ENCODE data around the gene CALR3.

DNA sequence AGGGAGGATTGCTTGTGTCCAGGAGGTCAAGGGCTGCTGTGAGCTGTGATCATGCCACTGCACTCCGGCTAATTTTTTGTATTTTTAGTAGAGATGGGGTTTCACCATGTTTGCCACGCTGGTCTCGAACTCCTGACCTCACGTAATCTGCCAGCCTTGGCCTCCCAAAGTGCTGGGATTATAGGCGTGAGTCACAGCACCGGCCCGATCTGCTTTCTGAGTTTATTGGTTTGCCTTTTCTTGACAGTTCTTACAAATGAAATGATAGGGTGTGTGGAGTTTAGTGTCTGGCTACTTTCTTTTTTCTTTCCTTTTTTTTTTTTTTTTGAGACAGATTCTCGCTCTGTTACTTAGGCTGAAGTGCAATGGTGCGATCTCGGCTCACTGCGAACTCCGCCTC is 1.1 kb upstream of the CALR3 start:
- TF ChIP-seq, protein P1, sequence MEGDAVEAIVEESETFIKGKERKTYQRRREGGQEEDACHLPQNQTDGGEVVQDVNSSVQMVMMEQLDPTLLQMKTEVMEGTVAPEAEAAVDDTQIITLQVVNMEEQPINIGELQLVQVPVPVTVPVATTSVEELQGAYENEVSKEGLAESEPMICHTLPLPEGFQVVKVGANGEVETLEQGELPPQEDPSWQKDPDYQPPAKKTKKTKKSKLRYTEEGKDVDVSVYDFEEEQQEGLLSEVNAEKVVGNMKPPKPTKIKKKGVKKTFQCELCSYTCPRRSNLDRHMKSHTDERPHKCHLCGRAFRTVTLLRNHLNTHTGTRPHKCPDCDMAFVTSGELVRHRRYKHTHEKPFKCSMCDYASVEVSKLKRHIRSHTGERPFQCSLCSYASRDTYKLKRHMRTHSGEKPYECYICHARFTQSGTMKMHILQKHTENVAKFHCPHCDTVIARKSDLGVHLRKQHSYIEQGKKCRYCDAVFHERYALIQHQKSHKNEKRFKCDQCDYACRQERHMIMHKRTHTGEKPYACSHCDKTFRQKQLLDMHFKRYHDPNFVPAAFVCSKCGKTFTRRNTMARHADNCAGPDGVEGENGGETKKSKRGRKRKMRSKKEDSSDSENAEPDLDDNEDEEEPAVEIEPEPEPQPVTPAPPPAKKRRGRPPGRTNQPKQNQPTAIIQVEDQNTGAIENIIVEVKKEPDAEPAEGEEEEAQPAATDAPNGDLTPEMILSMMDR (IDR thresholded peaks at IDR 0.05), result no peak
- TF ChIP-seq ZFX (IDR thresholded peaks at IDR 0.05; ENCODE audit: borderline replicate concordance), result no peak

Measured in 22Rv1 (cell line).